ENCODE data around the gene TBCB.
A peak's percentile ranks its signal among the peaks of the same experiment; 100 is the strongest.
"Not testable (repeated sequence)": the region's sequence is repeated elsewhere in the genome, so short reads cannot be mapped to it uniquely, and the experiment has no call there.

The TBCB gene

DNA sequence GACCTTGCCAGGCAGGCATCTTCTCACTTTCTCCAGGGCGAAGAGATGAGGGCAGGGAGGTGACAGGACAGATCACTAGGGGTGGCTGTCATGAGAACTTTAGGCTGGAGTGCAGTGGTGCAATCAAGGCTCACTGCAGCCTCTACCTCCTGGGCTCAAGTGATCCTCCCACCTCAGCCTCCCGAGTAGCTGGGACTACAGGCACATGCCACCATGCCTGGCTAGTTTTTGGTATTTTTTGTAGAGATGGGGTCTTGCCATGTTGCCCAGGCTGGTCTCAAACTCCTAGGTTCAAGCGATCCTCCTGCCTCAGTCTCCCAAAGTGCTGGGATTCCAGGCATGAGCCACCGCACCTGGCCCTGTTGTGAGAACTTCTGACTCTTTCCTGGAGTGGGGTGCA lies 19.6 kb downstream of the TBCB start:
- not testable (repeated sequence) for DNase-seq (ENCODE audit: low read depth, low spot score)

GRCh38 chr19:36136964-36137686 lies 21.9 kb downstream of the TBCB start:
- DNase-seq (ENCODE audit: low read depth, low spot score): no peak

GRCh38 chr19:36139120-36139472 lies 23.8 kb downstream of the TBCB start:
- DNase-seq (ENCODE audit: low read depth, low spot score): no peak

GRCh38 chr19:36139473-36140303 lies 24.4 kb downstream of the TBCB start, which contains the start of gene CAPNS1:
TSS of gene CAPNS1 (plus strand) at chr19:36140066. CDS start at chr19:36141012, 946 bp downstream.
- DNase-seq (ENCODE audit: low read depth, low spot score): peak; percentile 74

DNA sequence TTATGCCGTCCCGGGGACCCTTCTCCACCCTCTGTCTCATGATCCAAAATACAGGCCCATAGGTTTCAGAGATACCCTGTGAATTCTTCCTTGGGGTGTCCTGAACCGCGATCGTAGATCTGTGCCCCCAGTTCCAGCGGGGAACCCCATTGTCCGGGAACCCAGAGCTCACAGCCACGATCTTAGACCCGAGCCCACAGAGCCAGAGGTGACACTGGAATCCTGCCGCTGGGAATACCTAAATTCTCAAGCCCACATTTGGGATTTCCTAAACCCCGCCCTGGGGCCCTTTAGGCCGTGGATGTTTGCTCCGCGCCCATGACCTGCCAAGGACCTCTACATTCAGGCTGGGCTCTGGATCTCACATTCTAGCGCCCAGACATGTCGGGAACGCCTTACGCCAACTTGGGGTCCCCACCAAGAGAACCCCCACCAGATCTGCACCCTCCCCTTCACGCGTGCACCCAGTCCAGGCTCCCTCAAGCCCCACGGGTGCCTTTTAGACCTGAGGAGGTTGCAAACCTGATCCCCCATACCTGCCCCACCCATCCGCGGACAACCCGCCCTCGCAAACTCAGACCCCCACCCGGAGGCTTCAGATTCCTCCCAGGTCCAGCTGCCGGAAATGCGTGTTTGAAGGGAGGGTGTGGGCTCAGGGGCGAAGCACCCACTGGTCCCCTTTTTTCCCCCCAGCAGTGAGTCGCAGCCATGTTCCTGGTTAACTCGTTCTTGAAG lies 25.2 kb downstream of the TBCB start:
- peak; percentile 14 for DNase-seq (ENCODE audit: low read depth, low spot score)

GRCh38 chr19:36141039-36141927 lies 26.0 kb downstream of the TBCB start:
- peak; percentile 84 for DNase-seq (ENCODE audit: low read depth, low spot score)

GRCh38 chr19:36142046-36142445 lies 26.8 kb downstream of the TBCB start:
- DNase-seq (ENCODE audit: low read depth, low spot score): no peak

DNA sequence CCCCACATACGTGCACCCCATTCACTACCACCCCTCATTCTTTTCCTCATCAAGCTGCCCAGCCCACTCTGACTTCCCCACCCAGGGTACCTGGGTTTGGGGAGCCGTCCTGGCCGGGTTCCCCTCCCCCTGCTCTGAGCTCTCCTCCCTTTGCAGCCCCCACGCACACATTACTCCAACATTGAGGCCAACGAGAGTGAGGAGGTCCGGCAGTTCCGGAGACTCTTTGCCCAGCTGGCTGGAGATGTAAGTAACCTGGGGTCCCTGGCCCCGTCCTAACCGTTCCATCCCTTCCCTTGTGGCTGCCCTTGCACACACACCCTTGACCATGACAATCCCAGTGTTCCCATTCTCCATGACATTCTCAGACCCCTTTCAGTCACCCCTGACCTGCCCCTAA lies 27.2 kb downstream of the TBCB start:
- no peak for DNase-seq (ENCODE audit: low read depth, low spot score)

DNA sequence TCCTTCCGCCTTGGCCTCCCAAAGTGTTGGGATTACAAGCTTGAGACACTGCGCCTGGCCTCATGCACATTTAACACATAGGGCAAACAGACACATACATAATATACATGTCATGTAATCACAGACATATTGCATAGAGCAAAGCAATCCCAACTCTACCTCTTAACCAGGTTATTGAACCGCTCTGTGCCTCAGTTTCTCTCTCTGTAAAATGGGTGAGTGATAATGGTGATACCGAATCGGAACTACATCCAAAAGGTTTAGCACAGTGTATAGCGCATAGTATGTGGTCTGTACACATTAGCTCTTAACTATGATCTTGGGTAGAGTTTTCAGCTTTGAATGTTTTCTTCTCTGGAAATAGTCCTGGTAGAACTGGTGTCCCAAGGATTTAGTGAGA lies 29.4 kb downstream of the TBCB start:
- no peak for DNase-seq (ENCODE audit: low read depth, low spot score)

DNA sequence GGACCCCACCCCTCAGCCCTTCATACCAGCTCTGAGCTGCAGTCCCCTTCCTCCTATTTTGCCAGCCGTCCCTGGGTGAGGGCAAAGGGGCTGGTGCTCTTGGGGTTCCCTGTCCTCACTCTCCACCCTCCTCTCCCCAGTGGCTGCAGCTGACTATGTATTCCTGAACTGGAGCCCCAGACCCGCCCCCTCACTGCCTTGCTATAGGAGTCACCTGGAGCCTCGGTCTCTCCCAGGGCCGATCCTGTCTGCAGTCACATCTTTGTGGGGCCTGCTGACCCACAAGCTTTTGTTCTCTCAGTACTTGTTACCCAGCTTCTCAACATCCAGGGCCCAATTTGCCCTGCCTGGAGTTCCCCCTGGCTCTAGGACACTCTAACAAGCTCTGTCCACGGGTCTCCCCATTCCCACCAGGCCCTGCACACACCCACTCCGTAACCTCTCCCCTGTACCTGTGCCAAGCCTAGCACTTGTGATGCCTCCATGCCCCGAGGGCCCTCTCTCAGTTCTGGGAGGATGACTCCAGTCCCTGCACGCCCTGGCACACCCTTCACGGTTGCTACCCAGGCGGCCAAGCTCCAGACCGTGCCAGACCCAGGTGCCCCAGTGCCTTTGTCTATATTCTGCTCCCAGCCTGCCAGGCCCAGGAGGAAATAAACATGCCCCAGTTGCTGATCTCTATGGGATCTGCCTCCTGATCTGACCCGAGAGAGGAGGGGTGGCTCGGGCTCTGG lies 34.6 kb downstream of the TBCB start:
- no peak for DNase-seq (ENCODE audit: low read depth, low spot score)

GRCh38 chr19:36150586-36150985 lies 35.3 kb downstream of the TBCB start:
- DNase-seq (ENCODE audit: low read depth, low spot score): no peak

GRCh38 chr19:36151144-36152018 lies 36.1 kb downstream of the TBCB start:
- DNase-seq (ENCODE audit: low read depth, low spot score): no peak

GRCh38 chr19:36152019-36152351 lies 36.7 kb downstream of the TBCB start:
- DNase-seq (ENCODE audit: low read depth, low spot score): no peak

GRCh38 chr19:36152352-36153091 lies 37.3 kb downstream of the TBCB start, which contains the start of gene COX7A1:
TSS of gene COX7A1 (minus strand) at chr19:36152447. CDS start at chr19:36152407, 40 bp downstream.
- DNase-seq (ENCODE audit: low read depth, low spot score): no peak

GRCh38 chr19:36153126-36153525 lies 37.9 kb downstream of the TBCB start:
- no peak for DNase-seq (ENCODE audit: low read depth, low spot score)

GRCh38 chr19:36160821-36161596 lies 45.7 kb downstream of the TBCB start:
- no peak for DNase-seq (ENCODE audit: low read depth, low spot score)

DNA sequence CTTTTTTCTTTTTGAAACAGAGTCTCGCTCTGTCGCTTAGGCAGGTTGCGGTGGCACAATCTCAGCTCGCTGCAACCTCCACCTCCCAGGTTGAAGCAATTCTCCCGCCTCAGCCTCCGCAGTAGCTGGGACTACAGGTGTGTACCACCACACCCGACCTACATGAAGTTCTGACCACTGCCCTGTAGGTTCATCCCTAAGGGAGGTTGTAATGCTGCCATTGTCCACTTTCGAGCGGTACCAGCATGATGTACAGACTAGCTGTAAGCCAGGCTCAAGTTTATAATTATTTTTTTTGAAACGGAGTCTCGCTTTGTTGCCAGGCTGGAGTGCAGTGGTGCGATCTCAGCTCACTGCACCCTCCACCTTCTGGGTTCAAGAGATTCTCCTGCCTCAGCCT lies 48.5 kb downstream of the TBCB start:
- no peak for DNase-seq (ENCODE audit: low read depth, low spot score)

GRCh38 chr19:36169084-36169760 lies 54.0 kb downstream of the TBCB start:
- DNase-seq (ENCODE audit: low read depth, low spot score): no peak
